ENCODE measurements around the gene GFY. TPM values are rescaled to one million over a fixed set of nuclear protein-coding genes. Genes with fewer than 3 reads are reported as not detected.
A peak's percentile ranks its signal among the peaks of the same experiment; 100 is the strongest.

Gene GFY
- total RNA-seq, 2 experiments from 2014 or later = not detected

- intact Hi-C loops (cut with micrococcal nuclease) = no loop called here
- CTCF ChIA-PET = interaction anchor here (0.8 to 3.3 kb wide), 4 partner anchors 22 to 324 kb away, joined by 3 to 13 read pairs (median 3); no protein-coding TSS in a partner anchor
- POLR2A ChIA-PET = interaction anchor here (0.6 to 1.4 kb wide), 3 partner anchors 11 to 90 kb away, joined by 3 read pairs; no protein-coding TSS in a partner anchor
- no peak overlapping the region for H3K27ac Mint-ChIP-seq
- no peak overlapping the region for H3K4me3 Mint-ChIP-seq
- no peak for TF ChIP-seq CTCF (IDR thresholded peaks at IDR 0.05)
- ATAC-seq (no peak), DNase-seq (no peak)
- H3K9me3 Mint-ChIP-seq = no peaks in the 10 kb centered on the region
- peaks cover 76% of the 10 kb centered on the region for H3K27me3 Mint-ChIP-seq
- peaks cover 36% of the 10 kb centered on the region for H3K4me1 Mint-ChIP-seq (ENCODE audit: low read depth)
- H3K36me3 Mint-ChIP-seq (ENCODE audit: low read depth) = no peaks in the 10 kb centered on the region
Observed at GRCh38 chr19:49421878-49422202, 3.3 kb upstream of the GFY start.

GRCh38 chr19:49422407-49423070 lies 2.6 kb upstream of the GFY start:
- peak; percentile 81 for ATAC-seq
- CTCF ChIA-PET = interaction anchor here (0.8 to 3.3 kb wide), 2 partner anchors 31 to 325 kb away, joined by 3 to 13 read pairs; no protein-coding TSS in a partner anchor

DNA sequence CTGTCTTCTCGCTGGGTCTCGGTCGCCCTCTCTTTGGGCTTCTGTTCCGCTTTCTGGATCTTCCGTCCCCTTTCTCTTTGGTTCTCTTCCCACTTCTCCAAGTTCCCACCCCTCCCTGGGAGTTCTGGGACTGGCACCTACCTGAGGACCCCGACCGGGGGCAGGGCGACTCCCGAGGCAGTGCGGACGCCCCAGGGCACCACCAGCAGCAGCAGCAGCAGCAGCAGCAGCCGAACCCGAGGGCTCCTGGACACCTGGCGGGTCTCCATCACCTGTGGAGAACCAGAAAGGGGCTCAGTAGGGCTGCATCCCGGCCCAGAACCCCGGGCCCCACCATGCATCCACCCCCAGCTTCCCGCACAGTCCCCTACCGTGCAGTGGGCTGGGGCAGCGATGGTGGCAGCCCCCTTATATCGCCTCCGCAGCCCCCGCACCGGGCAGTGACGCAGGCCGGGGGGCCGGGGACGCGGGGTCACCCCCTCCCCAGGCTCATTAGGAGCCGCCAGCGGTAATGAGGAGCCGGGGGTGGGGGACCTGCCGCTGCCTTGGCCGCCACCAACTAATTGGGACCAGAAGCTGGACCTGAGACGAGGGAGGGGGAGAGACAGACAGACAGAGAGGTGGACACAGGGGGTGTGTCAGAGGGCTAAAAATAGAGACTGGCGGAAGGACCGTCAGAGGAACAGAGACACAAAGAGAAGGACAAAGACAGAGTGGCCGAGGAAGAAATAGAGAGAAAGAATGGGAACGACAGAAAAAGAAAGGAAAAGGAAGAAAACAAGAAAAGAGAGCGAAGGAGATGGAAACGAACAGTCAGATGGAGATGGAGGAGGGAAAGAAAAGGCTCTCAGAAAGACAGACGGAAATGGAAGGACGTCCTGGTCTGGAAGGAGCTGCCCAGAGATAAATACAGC lies 1.9 kb upstream of the GFY start, which contains the start of gene PTH2:
PTH2 (minus strand) TSS at position 371 of the 914 bp plus-strand sequence; CDS start at position 269, 102 bp downstream.
- DNase-seq (no peak), ATAC-seq (no peak)
- intact Hi-C loops (cut with micrococcal nuclease) = no loop called here
- no peak for TF ChIP-seq CTCF (IDR thresholded peaks at IDR 0.05)
- Mint-ChIP-seq H3K4me3 (peak within 1 kb of the TSS; percentile 55), H3K27me3 (peaks cover 83% of the 10 kb centered on the region), H3K4me1 (ENCODE audit: low read depth) (peaks cover 46% of the 10 kb centered on the region), H3K27ac (no peak within 1 kb of the TSS), H3K9me3 (no peaks in the 10 kb centered on the region), H3K36me3 (ENCODE audit: low read depth) (no peaks in the 10 kb centered on the region)
- CTCF ChIA-PET = interaction anchor here (1.9 kb wide), 1 partner anchor 31 kb away, joined by 10 read pairs; no protein-coding TSS in a partner anchor
- POLR2A ChIA-PET = interaction anchor here (1.0 kb wide), 1 partner anchor 24 kb away, joined by 3 read pairs; no protein-coding TSS in a partner anchor

More at GRCh38 chr19:49422407-49423070, 2.6 kb upstream of the GFY start:
- POLR2A ChIA-PET = interaction anchor here (1.0 kb wide), 1 partner anchor 25 kb away, joined by 3 read pairs; no protein-coding TSS in a partner anchor
- Mint-ChIP-seq H3K27me3 (peaks cover 81% of the 10 kb centered on the region), H3K36me3 (ENCODE audit: low read depth) (no peaks in the 10 kb centered on the region), H3K27ac (no peak overlapping the region), H3K4me3 (peak overlapping the region; percentile 55), H3K4me1 (ENCODE audit: low read depth) (peaks cover 41% of the 10 kb centered on the region), H3K9me3 (no peaks in the 10 kb centered on the region)
- peak; percentile 76 for TF ChIP-seq CTCF (IDR thresholded peaks at IDR 0.05)
- intact Hi-C loops (cut with micrococcal nuclease) = no loop called here
- peak; percentile 77 for DNase-seq

DNA sequence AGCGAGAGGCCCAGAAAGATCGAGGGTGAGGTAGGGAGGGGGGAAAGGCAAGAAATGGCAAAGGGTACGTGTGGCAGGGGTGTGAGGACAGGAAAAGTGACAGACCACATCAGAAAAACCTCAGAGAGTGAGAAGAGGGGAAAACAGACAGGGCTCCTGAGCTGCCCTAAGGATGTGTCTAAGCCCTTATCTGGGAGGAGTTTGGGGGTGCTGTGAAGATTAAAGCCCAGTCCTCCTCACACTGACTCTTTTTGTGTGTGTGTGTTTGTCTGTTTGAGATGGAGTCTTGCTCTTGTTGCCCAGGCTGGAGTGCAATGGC lies 1.2 kb upstream of the GFY start:
- peak overlapping the region; percentile 6 for H3K4me3 Mint-ChIP-seq
- POLR2A ChIA-PET = interaction anchor here (0.7 kb wide), 1 partner anchor 25 kb away, joined by 3 read pairs; no protein-coding TSS in a partner anchor
- H3K9me3 Mint-ChIP-seq = no peaks in the 10 kb centered on the region
- no peak overlapping the region for H3K27ac Mint-ChIP-seq
- H3K36me3 Mint-ChIP-seq (ENCODE audit: low read depth) = no peaks in the 10 kb centered on the region
- peaks cover 50% of the 10 kb centered on the region for H3K4me1 Mint-ChIP-seq (ENCODE audit: low read depth)
- no peak for TF ChIP-seq CTCF (IDR thresholded peaks at IDR 0.05)
- H3K27me3 Mint-ChIP-seq = peaks cover 85% of the 10 kb centered on the region
- DNase-seq (peak; percentile 56), ATAC-seq (peak; percentile 51)
- intact Hi-C loops (cut with micrococcal nuclease) = no loop called here
- CTCF ChIA-PET = interaction anchor here (1.9 kb wide), 1 partner anchor 32 kb away, joined by 10 read pairs; no protein-coding TSS in a partner anchor
